ENCODE results near the gene ADAMTS18.

ADAMTS18 gene

GRCh38 chr16:77457046-77457445, 22.2 kb upstream of the ADAMTS18 start:
- H3K27ac ChIP-seq (ENCODE audit: low read length): no peak overlapping the region
- H3K9me3 ChIP-seq (ENCODE audit: control insufficient read depth, insufficient read depth, low read length): no peaks in the 10 kb centered on the region
- H3K36me3 ChIP-seq (ENCODE audit: control insufficient read depth, insufficient read depth, low read length): no peaks in the 10 kb centered on the region
- H3K27me3 ChIP-seq (ENCODE audit: control insufficient read depth, insufficient read depth, low read length): no peaks in the 10 kb centered on the region
- no peak overlapping the region for H3K4me3 ChIP-seq (ENCODE audit: low read length)
- DNase-seq (ENCODE audit: low read depth, low spot score): no peak
- H3K4me1 ChIP-seq (ENCODE audit: control insufficient read depth, insufficient read depth, low read length): no peaks in the 10 kb centered on the region
- no CpG with 5 or more reads among the region's 5 CpGs for WGBS (ENCODE audit: insufficient coverage, insufficient read length)

GRCh38 chr16:77452243-77452642, 17.4 kb upstream of the ADAMTS18 start:
- DNase-seq (ENCODE audit: low read depth, low spot score): no peak
- no CpG with 5 or more reads among the region's 3 CpGs for WGBS (ENCODE audit: insufficient coverage, insufficient read length)
- Histone ChIP-seq H3K27me3 (ENCODE audit: control insufficient read depth, insufficient read depth, low read length) (no peaks in the 10 kb centered on the region), H3K4me1 (ENCODE audit: control insufficient read depth, insufficient read depth, low read length) (no peaks in the 10 kb centered on the region), H3K27ac (ENCODE audit: low read length) (no peak overlapping the region), H3K36me3 (ENCODE audit: control insufficient read depth, insufficient read depth, low read length) (no peaks in the 10 kb centered on the region), H3K9me3 (ENCODE audit: control insufficient read depth, insufficient read depth, low read length) (no peaks in the 10 kb centered on the region), H3K4me3 (ENCODE audit: low read length) (no peak overlapping the region)

- no peak for DNase-seq (ENCODE audit: low read depth, low spot score)
- no peaks in the 10 kb centered on the region for H3K9me3 ChIP-seq (ENCODE audit: control insufficient read depth, insufficient read depth, low read length)
- no peaks in the 10 kb centered on the region for H3K4me1 ChIP-seq (ENCODE audit: control insufficient read depth, insufficient read depth, low read length)
- no peak overlapping the region for H3K27ac ChIP-seq (ENCODE audit: low read length)
- no peak overlapping the region for H3K4me3 ChIP-seq (ENCODE audit: low read length)
- no peaks in the 10 kb centered on the region for H3K27me3 ChIP-seq (ENCODE audit: control insufficient read depth, insufficient read depth, low read length)
- no peaks in the 10 kb centered on the region for H3K36me3 ChIP-seq (ENCODE audit: control insufficient read depth, insufficient read depth, low read length)
- WGBS (ENCODE audit: insufficient coverage, insufficient read length): no CpG with 5 or more reads among the region's 5 CpGs
Measured at GRCh38 chr16:77450790-77451487, 16.1 kb upstream of the ADAMTS18 start.

GRCh38 chr16:77449208-77449607, 14.4 kb upstream of the ADAMTS18 start:
- Histone ChIP-seq H3K36me3 (ENCODE audit: control insufficient read depth, insufficient read depth, low read length) (no peaks in the 10 kb centered on the region), H3K4me1 (ENCODE audit: control insufficient read depth, insufficient read depth, low read length) (no peaks in the 10 kb centered on the region), H3K9me3 (ENCODE audit: control insufficient read depth, insufficient read depth, low read length) (no peaks in the 10 kb centered on the region), H3K27me3 (ENCODE audit: control insufficient read depth, insufficient read depth, low read length) (no peaks in the 10 kb centered on the region), H3K4me3 (ENCODE audit: low read length) (no peak overlapping the region), H3K27ac (ENCODE audit: low read length) (no peak overlapping the region)
- DNase-seq (ENCODE audit: low read depth, low spot score): no peak

GRCh38 chr16:77445324-77445723, 10.5 kb upstream of the ADAMTS18 start:
- Histone ChIP-seq H3K4me3 (ENCODE audit: low read length) (no peak overlapping the region), H3K27ac (ENCODE audit: low read length) (no peak overlapping the region), H3K4me1 (ENCODE audit: control insufficient read depth, insufficient read depth, low read length) (no peaks in the 10 kb centered on the region; the same call in 1 of the 2 replicates), H3K27me3 (ENCODE audit: control insufficient read depth, insufficient read depth, low read length) (no peaks in the 10 kb centered on the region), H3K9me3 (ENCODE audit: control insufficient read depth, insufficient read depth, low read length) (no peaks in the 10 kb centered on the region), H3K36me3 (ENCODE audit: control insufficient read depth, insufficient read depth, low read length) (no peaks in the 10 kb centered on the region)
- DNase-seq (ENCODE audit: low read depth, low spot score): no peak
- no CpG with 5 or more reads among the region's 2 CpGs for WGBS (ENCODE audit: insufficient coverage, insufficient read length)

- H3K27me3 ChIP-seq (ENCODE audit: control insufficient read depth, insufficient read depth, low read length): no peaks in the 10 kb centered on the region
- no peak overlapping the region for H3K27ac ChIP-seq (ENCODE audit: low read length)
- H3K36me3 ChIP-seq (ENCODE audit: control insufficient read depth, insufficient read depth, low read length): no peaks in the 10 kb centered on the region
- DNase-seq (ENCODE audit: low read depth, low spot score): no peak
- H3K4me3 ChIP-seq (ENCODE audit: low read length): no peak overlapping the region
- no CpG with 5 or more reads among the region's 1 CpG for WGBS (ENCODE audit: insufficient coverage, insufficient read length)
- no peaks in the 10 kb centered on the region; the same call in 1 of the 2 replicates for H3K4me1 ChIP-seq (ENCODE audit: control insufficient read depth, insufficient read depth, low read length)
- no peaks in the 10 kb centered on the region for H3K9me3 ChIP-seq (ENCODE audit: control insufficient read depth, insufficient read depth, low read length)
Measured at GRCh38 chr16:77444147-77444460, 9.3 kb upstream of the ADAMTS18 start.

GRCh38 chr16:77443357-77444146, 8.7 kb upstream of the ADAMTS18 start:
- no peaks in the 10 kb centered on the region for H3K27me3 ChIP-seq (ENCODE audit: control insufficient read depth, insufficient read depth, low read length)
- no peaks in the 10 kb centered on the region for H3K36me3 ChIP-seq (ENCODE audit: control insufficient read depth, insufficient read depth, low read length)
- no CpG with 5 or more reads among the region's 10 CpGs for WGBS (ENCODE audit: insufficient coverage, insufficient read length)
- H3K9me3 ChIP-seq (ENCODE audit: control insufficient read depth, insufficient read depth, low read length): no peaks in the 10 kb centered on the region
- DNase-seq (ENCODE audit: low read depth, low spot score): no peak
- H3K27ac ChIP-seq (ENCODE audit: low read length): no peak overlapping the region
- no peaks in the 10 kb centered on the region; the same call in 1 of the 2 replicates for H3K4me1 ChIP-seq (ENCODE audit: control insufficient read depth, insufficient read depth, low read length)
- H3K4me3 ChIP-seq (ENCODE audit: low read length): no peak overlapping the region

GRCh38 chr16:77442078-77442477, 7.2 kb upstream of the ADAMTS18 start:
- no CpG with 5 or more reads among the region's 2 CpGs for WGBS (ENCODE audit: insufficient coverage, insufficient read length)
- Histone ChIP-seq H3K9me3 (ENCODE audit: control insufficient read depth, insufficient read depth, low read length) (no peaks in the 10 kb centered on the region), H3K27me3 (ENCODE audit: control insufficient read depth, insufficient read depth, low read length) (no peaks in the 10 kb centered on the region), H3K4me1 (ENCODE audit: control insufficient read depth, insufficient read depth, low read length) (no peaks in the 10 kb centered on the region; the same call in 1 of the 2 replicates), H3K27ac (ENCODE audit: low read length) (no peak overlapping the region), H3K4me3 (ENCODE audit: low read length) (no peak overlapping the region), H3K36me3 (ENCODE audit: control insufficient read depth, insufficient read depth, low read length) (no peaks in the 10 kb centered on the region)
- no peak for DNase-seq (ENCODE audit: low read depth, low spot score)

GRCh38 chr16:77439106-77439505, 4.3 kb upstream of the ADAMTS18 start:
- WGBS (ENCODE audit: insufficient coverage, insufficient read length): no CpG with 5 or more reads among the region's 3 CpGs
- Histone ChIP-seq H3K27me3 (ENCODE audit: control insufficient read depth, insufficient read depth, low read length) (peaks cover 8% of the 10 kb centered on the region), H3K9me3 (ENCODE audit: control insufficient read depth, insufficient read depth, low read length) (no peaks in the 10 kb centered on the region)

GRCh38 chr16:77437859-77438258, 3.0 kb upstream of the ADAMTS18 start:
- Histone ChIP-seq H3K27ac (ENCODE audit: low read length) (no peak overlapping the region), H3K27me3 (ENCODE audit: control insufficient read depth, insufficient read depth, low read length) (peaks cover 16% of the 10 kb centered on the region), H3K4me1 (ENCODE audit: control insufficient read depth, insufficient read depth, low read length) (no peaks in the 10 kb centered on the region; the same call in 1 of the 2 replicates), H3K9me3 (ENCODE audit: control insufficient read depth, insufficient read depth, low read length) (no peaks in the 10 kb centered on the region), H3K4me3 (ENCODE audit: low read length) (no peak overlapping the region), H3K36me3 (ENCODE audit: control insufficient read depth, insufficient read depth, low read length) (no peaks in the 10 kb centered on the region)
- WGBS (ENCODE audit: insufficient coverage, insufficient read length): no CpG with 5 or more reads among the region's 2 CpGs
- DNase-seq (ENCODE audit: low read depth, low spot score): no peak

More at GRCh38 chr16:77439106-77439505, 4.3 kb upstream of the ADAMTS18 start:
- H3K4me1 ChIP-seq (ENCODE audit: control insufficient read depth, insufficient read depth, low read length): no peaks in the 10 kb centered on the region; the same call in 1 of the 2 replicates
- H3K36me3 ChIP-seq (ENCODE audit: control insufficient read depth, insufficient read depth, low read length): no peaks in the 10 kb centered on the region
- H3K4me3 ChIP-seq (ENCODE audit: low read length): no peak overlapping the region
- DNase-seq (ENCODE audit: low read depth, low spot score): no peak
- H3K27ac ChIP-seq (ENCODE audit: low read length): no peak overlapping the region
